Spinal cord (tissue), 10 donors: ENCODE results near the gene PNRC1. TPM values are rescaled to one million over a fixed set of nuclear protein-coding genes. Genes with fewer than 3 reads are reported as not detected.
"Not testable (repeated sequence)": the region's sequence is repeated elsewhere in the genome, so short reads cannot be mapped to it uniquely, and the experiment has no call there.

ENCODE experiments used
- DNase-seq, 6 donors: peaks; one replicate each; pipeline versions ENCODE4 v3.0.0 to v3.0.0-alpha.2; 2013 to 2015; ENCODE audit warnings: low spot score in 6 of 6, low read depth in 4 of 6
- H3K27ac ChIP-seq: one replicate; pipeline ENCODE4 v1.5.1; 2013; ENCODE audit warnings: low read depth, low read length, control low read depth
- H3K27me3 ChIP-seq: one replicate; pipeline ENCODE4 v1.6.1; 2013; ENCODE audit warnings: low read length; ENCODE audit not compliant: control insufficient read depth, insufficient read depth
- H3K36me3 ChIP-seq: one replicate; pipeline ENCODE4 v1.6.1; 2013; ENCODE audit warnings: low read length; ENCODE audit not compliant: control insufficient read depth, insufficient read depth
- H3K4me1 ChIP-seq: one replicate; pipeline ENCODE4 v1.6.1; 2013; ENCODE audit warnings: low read length; ENCODE audit not compliant: control insufficient read depth, insufficient read depth
- H3K4me3 ChIP-seq: one replicate; pipeline ENCODE4 v1.5.1; 2013; ENCODE audit warnings: low read depth, low read length, control low read depth
- H3K9me3 ChIP-seq: one replicate; pipeline ENCODE4 v1.6.1; 2013; ENCODE audit warnings: low read length; ENCODE audit not compliant: control insufficient read depth, insufficient read depth
- WGBS: methylation state at CpG from one replicate; pipeline ENCODE4 v1.1.5; 2013; ENCODE audit warnings: missing lambda C conversion rate; ENCODE audit not compliant: insufficient coverage; 5-methylcytosine and 5-hydroxymethylcytosine counted together
- polyA plus RNA-seq, 2 donors: library from polyadenylated mRNA; unstranded; fragments of 120-200 nt; gene quantifications; one replicate each; pipeline ENCODE4 v1.2.1, GENCODE V29; 2013; ENCODE audit not compliant: insufficient read length in 2 of 2
- total RNA-seq, 2 donors: library from RNA; depleted of rRNA in 1 of 2; stranded (reverse); fragments of 120-200 nt in 1 of 2; fragments of >200 nt in 1 of 2; gene quantifications; one replicate each; pipeline versions ENCODE4 v1.2.3 to v1.2.4, GENCODE V29; 2013 to 2014
- donor health status: healthy.

The PNRC1 gene
- total and polyA plus RNA-seq, 4 donors: 71.0 to 121 (median 90.5) TPM

- Histone ChIP-seq H3K9me3 (no peaks in the 10 kb centered on the region), H3K27ac (no peak overlapping the region), H3K36me3 (no peaks in the 10 kb centered on the region), H3K4me3 (no peak overlapping the region), H3K4me1 (peaks cover 15% of the 10 kb centered on the region), H3K27me3 (no peaks in the 10 kb centered on the region)
- peak in 2 of 6 donors; percentile 3 to 44 for DNase-seq
- WGBS: 40% methylated on average over 4 of the region's 8 CpGs
These were observed 38.4 kb downstream of the PNRC1 start for GRCh38 chr6:89118931-89119330.

DNA sequence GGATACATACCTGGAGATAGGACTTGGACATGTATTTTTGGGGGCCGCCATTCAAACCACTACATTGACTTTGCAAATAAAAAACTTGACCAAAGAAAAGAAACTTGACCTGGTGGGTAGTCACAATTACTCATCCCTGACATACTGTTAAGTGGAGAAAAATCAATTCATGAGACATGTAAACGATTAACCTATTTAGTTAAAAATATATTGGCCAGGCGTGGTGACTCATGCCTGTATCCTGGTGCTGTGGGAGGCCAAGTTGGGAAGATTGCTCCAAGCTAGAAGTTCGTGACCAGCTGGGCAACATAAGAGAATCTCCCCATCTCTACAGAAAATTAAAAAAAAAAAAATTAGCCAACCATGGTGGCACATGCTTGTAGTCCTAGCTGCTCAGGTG lies 39.8 kb downstream of the PNRC1 start:
- 100% methylated on average over 1 of the region's 4 CpGs for WGBS
- Histone ChIP-seq H3K27me3 (no peaks in the 10 kb centered on the region), H3K9me3 (no peaks in the 10 kb centered on the region)

DNA sequence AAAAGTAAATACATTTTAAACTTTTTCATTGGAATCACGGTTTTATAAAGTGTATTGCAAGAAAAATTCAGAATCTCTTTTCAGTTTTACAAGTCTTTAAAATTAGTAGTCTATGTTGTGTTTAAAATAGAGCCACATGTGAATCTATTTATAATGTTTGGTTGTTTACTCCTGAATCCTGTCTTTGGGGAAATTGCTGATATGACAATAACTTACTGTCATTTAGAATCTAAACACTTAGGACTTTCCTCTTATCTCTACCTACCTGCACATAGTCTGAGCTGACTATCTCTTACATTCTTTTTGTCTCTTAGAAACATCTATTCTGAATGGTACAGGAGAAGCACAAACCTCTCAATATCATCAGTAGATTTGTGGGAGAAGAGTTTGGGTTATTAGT lies 41.4 kb downstream of the PNRC1 start:
- H3K4me3 ChIP-seq: no peak overlapping the region
- WGBS: no CpG with 5 or more reads among the region's 1 CpG

More for the DNA sequence above, 39.8 kb downstream of the PNRC1 start:
- Histone ChIP-seq H3K4me1 (peaks cover 15% of the 10 kb centered on the region), H3K27ac (no peak overlapping the region), H3K36me3 (no peaks in the 10 kb centered on the region), H3K4me3 (no peak overlapping the region)
- no peak for DNase-seq

DNA sequence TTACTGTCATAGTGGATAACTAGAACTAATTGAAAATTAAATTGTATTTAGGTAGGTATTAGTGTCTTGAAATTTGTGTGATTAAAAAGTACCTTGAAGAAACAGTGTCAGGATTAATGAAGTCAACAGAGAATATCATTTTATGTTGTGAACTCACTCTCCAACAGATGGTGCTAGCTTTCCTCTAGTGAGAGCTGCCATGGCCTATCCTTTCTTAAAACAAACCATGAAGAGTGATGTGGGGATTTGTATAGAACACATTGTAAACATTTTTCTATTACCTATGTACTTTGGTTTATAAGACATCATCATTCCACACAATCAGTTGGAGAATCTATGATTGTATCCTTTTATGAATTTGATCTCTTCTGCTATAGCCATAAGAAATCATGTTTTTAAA lies 42.1 kb downstream of the PNRC1 start:
- DNase-seq: peak in 2 of 6 donors; percentile 51 to 77
- Histone ChIP-seq H3K36me3 (no peaks in the 10 kb centered on the region), H3K4me3 (no peak overlapping the region), H3K27me3 (no peaks in the 10 kb centered on the region), H3K4me1 (peaks cover 10% of the 10 kb centered on the region), H3K9me3 (peaks cover 2% of the 10 kb centered on the region), H3K27ac (no peak overlapping the region)

More for the DNA sequence above, 41.4 kb downstream of the PNRC1 start:
- Histone ChIP-seq H3K27me3 (no peaks in the 10 kb centered on the region), H3K9me3 (no peaks in the 10 kb centered on the region), H3K36me3 (no peaks in the 10 kb centered on the region), H3K4me1 (peaks cover 10% of the 10 kb centered on the region), H3K27ac (no peak overlapping the region)
- DNase-seq: no peak

DNA sequence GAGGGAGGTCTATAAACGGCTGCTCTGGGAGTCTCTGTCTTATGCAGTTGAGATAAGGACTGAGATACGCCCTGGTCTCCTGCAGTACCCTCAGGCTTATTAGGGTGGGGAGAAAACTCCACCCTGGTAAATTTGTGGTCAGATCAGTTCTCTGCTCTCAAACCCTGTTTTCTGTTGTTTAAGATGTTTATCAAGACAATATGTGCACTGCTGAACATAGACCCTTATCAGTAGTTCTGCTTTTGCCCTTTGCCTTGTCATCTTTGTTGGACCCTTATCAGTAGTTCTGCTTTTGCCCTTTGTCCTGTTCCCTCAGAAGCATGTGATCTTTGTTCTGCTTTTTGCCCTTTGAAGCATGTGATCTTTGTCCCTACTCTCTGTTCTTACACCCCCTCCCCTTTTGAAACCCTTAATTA lies 47.7 kb downstream of the PNRC1 start:
- H3K27me3 ChIP-seq, H3K36me3 ChIP-seq, H3K4me1 ChIP-seq, H3K27ac ChIP-seq, DNase-seq, H3K9me3 ChIP-seq, H3K4me3 ChIP-seq: not testable (repeated sequence)
- WGBS: 100% methylated on average over 2 of the region's 2 CpGs

GRCh38 chr6:89131599-89131998 lies 51.0 kb downstream of the PNRC1 start:
- Histone ChIP-seq H3K36me3 (no peaks in the 10 kb centered on the region), H3K27me3 (no peaks in the 10 kb centered on the region), H3K4me3 (no peak overlapping the region), H3K27ac (no peak overlapping the region), H3K4me1 (no peaks in the 10 kb centered on the region), H3K9me3 (peaks cover 2% of the 10 kb centered on the region)
- DNase-seq: no peak
- WGBS: 100% methylated on average over 2 of the region's 3 CpGs

DNA sequence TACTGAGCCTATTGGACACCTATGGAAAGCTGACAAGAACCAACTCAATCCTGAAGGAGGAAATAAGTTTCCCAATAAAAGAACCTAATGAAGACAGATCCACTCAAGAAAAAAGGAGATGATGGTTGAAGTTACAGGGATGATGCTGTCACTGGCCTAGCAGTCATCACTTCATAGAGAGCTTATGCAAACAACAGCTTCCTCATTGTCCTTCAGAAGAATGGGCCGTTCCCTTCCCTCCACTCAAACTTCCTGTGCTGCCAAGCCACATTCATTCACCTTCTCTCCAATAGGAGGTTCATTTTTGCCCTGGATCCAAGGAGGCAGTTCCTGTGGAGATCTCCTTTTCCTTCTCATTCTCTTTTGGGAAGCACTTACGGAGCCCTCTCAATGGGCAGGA lies 51.5 kb downstream of the PNRC1 start:
- no peaks in the 10 kb centered on the region for H3K4me1 ChIP-seq
- no peaks in the 10 kb centered on the region for H3K27me3 ChIP-seq
- H3K36me3 ChIP-seq: no peaks in the 10 kb centered on the region
- H3K4me3 ChIP-seq: no peak overlapping the region
- peaks cover 2% of the 10 kb centered on the region for H3K9me3 ChIP-seq
- no peak overlapping the region for H3K27ac ChIP-seq
- DNase-seq: no peak
- WGBS: no CpG with 5 or more reads among the region's 2 CpGs

- H3K4me3 ChIP-seq: no peak overlapping the region
- H3K27me3 ChIP-seq: no peaks in the 10 kb centered on the region
- H3K9me3 ChIP-seq: no peaks in the 10 kb centered on the region
- no peak overlapping the region for H3K27ac ChIP-seq
- WGBS: 73% methylated on average over 7 of the region's 9 CpGs
- no peaks in the 10 kb centered on the region for H3K36me3 ChIP-seq
- no peak for DNase-seq
- H3K4me1 ChIP-seq: no peaks in the 10 kb centered on the region
These were observed 53.4 kb downstream of the PNRC1 start for GRCh38 chr6:89133981-89134380.

DNA sequence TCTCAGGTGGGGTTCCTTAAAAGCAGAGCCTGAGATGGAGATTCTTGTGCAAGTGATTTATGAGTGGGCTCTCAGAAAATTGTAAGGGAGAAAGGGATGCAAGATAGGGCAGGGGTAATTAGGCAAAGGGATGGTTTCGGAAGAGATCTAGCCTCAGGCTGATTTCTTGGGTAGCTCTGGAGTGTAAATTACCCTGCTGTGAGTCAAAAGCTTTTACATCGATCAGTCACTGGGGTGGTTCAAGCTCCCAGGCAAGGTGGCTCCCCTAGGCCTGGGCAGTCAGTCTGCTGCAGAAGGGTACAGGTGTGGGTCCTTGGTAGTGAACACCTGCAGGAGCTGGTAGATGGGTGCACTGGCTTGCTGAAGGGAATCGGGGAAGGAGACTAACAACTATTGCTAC lies 54.2 kb downstream of the PNRC1 start:
- Histone ChIP-seq H3K9me3 (no peaks in the 10 kb centered on the region), H3K4me3 (no peak overlapping the region), H3K27me3 (no peaks in the 10 kb centered on the region), H3K27ac (no peak overlapping the region), H3K36me3 (no peaks in the 10 kb centered on the region), H3K4me1 (no peaks in the 10 kb centered on the region)
- WGBS: 55% methylated on average over 2 of the region's 3 CpGs
- no peak for DNase-seq
